HG03520 (cell line): ENCODE results near the gene WSCD2.

Experiments
- ATAC-seq: cut with Tn5 transposase; IDR thresholded peaks from one replicate; pipeline ENCODE4 v1.9.1; 2021; ENCODE audit warnings: mild to moderate bottlenecking, moderate library complexity; ENCODE audit not compliant: unreplicated experiment

Gene WSCD2

DNA sequence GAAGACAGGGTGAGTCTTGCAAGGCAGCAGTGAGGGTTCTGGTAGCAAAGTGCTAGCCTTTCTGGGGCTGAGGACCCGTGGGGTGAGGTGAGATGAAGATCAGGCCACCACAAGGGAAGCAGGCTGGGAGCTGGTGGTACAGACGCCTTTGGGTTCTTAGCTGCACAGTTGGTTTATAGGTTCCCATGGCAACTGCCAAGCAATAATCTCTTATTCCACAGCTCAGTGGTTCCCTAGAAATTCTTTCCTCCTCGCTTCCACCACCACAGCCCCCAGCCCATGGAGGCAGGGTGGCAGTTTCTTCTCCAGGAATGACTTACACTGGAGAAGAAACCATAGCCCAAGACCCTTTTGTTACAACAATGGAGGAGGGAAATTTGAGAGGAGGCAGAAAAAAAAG lies 127.9 kb downstream of the WSCD2 start:
- ATAC-seq: no peak

DNA sequence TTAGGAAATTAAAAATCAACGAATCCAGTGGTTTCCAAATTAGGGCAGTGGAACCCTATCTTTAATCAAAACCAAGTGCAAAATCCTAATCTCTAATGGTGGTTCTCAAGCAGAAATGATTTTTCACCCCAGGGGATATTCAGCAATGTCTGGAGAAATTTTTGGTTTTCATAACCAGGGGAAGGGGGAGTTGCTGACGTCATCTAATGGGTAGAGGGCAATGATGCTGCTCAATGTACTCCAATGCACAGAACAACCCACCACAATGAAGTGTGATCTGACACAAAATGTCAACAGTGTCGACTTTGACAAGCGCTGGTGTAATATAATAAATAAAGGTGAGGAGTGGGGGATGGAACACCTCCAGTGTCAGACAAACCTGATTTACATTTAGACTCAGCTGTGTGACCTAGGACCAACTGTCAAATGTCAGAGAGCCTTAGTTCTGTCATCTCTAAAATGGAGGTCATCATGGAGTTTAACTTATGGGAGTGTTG lies 128.6 kb downstream of the WSCD2 start:
- ATAC-seq: no peak

DNA sequence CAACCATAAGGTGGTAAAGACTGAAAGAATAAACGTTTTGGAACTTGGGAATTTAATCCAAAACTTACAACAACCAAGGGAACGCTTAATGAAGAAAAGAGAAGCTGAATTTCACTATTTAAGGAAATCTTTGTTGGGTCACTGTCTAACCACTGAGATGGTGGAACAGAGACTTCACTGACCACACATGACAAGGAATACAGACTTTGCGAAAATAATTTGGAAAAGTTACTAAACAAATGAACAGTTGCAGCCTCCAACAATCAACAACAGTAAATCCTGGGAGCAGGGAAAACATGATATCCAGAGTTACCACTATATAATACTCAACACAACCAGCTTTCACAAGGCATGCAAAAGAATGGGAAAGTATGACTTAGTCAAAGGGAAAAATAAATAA lies 131.0 kb downstream of the WSCD2 start:
- no peak for ATAC-seq

DNA sequence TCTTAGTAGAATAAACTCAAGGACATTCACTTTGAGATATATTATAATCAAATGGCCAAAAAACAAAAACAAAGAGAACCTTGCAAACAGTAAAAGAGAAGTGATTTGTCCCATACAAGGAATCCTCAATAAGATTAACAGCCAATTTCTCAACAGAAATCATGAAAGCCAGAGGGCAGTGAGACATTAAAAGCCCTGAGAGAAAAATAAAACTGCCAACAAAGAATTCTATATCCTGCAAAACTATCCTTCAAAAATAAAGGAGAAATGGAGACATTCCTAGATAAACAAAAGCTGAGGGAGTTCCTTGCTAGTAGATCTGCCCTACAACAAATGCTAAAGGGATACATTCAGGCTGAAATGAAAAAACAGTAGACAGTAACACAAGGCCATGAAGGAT lies 131.9 kb downstream of the WSCD2 start:
- ATAC-seq: no peak

DNA sequence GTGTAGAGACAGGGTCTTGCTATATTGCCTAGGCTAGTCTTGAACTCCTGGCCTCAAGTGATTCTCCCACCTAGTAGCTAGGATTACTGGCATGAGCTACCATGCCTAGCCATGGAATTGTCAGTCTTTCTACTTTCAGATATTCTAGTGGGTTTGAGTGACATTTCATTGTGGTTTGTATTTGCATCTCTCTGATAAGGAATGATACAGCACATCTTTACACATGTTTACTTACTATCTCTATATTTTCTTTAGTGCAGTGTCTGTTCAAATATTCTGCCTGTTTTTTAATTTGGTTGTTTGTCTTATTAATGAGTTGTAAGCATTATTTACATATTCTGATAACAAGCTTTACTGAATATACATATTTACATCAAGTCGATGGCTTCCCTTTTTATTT lies 136.4 kb downstream of the WSCD2 start:
- ATAC-seq: no peak

DNA sequence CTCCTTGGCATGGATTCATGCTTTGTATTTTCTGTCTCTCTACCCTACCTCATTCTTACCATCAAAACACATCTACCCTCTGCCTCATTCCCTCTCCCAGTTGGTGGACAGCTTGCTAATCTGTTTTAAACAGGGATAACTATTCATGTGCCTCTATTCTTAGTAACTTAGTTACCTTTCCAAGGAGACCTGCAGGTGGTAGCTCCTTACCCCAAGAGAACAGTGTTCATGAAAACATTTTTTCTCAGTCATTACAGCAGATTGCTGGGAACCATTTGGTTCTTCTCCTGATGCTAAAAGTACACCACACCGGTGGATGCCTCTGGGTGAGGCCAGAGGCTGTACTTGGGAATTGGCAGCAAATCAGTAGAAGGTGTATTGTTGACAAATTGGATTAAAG lies 137.0 kb downstream of the WSCD2 start:
- no peak for ATAC-seq

DNA sequence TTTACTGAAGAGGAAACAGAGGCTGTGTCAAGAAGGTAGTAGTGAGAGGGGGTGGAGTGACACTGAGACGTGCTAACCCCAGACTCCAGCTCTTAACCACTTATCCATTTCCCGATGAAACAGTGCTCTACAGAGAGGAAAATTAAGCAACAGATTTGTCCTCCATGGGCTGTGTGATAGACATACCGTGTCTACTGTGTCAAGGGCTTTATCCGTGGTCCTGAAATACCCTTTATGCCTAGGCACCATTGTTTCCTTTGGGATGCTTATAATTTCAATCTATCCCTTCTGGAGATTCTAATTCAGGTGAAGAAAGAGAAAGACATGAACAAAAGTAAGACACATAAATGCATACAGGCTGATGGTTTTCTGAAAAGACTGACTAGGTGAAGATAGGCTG lies 138.4 kb downstream of the WSCD2 start:
- no peak for ATAC-seq

DNA sequence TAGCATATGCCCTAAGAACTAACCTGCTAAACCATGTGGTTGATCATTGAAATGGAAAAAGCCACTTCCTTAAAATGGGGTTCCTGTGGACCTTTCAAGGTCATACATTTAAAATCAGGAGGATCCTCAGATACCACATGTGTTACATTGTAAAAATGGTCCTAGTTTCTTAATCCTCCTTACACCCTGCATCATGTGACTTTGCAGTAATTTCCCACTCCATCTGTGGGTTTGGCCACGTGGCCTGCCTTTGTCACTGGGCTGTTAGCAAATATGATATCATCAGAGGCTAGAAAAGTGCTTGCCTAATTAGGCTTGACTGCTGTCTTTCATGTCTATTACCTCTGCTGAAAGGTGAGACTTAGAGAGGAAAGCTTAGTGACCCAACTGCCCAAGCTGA lies 139.3 kb downstream of the WSCD2 start:
- no peak for ATAC-seq

DNA sequence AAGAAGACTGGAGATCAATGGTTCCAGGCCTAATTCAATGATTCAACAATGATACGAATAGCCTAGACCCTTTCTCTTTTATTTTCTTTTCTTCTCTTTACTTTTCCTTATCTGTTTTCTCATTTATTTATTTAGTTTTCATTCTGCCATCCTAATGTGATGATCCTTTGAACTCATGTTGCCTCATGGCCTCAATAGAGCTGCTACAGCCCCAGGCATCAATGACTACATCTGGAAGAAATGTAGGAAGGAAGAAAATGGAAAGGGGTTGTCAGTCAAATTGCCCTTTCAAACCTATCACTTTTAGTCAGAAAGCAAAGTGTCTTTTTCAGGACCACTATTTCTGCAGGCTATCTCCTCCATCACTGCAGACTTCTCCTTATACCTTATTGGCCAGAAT lies 140.1 kb downstream of the WSCD2 start:
- ATAC-seq: no peak

DNA sequence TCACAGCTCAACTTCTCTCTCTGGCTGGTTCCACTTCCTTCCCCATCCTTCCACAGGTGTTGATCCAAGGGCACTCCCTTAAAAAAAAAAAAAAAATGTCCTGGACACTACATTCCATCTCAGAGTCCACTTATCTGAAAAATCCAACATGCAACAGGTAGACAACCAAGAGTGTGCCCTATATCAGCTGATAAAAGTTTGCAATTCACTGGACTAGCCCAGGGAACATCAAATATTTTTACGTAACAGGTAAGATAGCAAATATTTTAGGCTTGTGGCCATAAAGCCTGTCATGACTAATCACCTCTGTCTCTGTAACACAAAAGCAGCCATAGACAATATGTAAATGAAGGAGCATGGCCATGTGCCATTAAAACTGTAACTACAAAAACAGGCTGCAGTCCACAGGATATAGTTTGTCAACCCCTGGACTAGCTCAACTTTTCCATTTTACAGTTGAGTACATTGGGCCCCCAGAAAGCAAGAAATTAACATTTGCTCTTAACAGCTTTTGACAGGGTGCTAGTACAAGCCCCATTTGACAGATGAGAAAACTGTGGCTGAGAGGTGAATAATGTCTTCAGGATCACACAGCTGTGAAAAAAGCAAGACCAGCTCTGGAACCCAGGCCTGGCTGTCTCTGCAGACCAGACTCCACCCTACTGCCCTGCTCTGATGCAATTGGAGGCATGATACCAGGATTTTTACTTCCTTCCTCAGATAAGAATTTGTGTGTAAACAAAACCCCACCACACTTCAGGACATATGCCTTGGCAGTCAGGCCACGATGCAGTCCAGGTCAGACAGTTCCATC lies 141.2 kb downstream of the WSCD2 start:
- ATAC-seq: no peak

DNA sequence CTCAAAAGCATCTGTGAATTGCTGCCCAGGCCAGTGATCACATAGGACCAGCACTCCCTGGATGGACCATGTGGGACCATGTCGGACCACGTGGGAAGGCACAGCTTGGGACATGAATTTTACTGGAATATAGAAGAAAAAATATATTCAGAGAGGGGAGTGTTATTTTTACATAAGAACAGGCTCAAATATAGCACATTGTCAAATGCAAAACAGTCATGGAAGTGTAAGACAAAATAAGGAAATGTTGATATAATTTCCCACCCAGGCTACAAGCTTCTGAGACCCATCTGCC lies 141.7 kb downstream of the WSCD2 start:
- no peak for ATAC-seq

DNA sequence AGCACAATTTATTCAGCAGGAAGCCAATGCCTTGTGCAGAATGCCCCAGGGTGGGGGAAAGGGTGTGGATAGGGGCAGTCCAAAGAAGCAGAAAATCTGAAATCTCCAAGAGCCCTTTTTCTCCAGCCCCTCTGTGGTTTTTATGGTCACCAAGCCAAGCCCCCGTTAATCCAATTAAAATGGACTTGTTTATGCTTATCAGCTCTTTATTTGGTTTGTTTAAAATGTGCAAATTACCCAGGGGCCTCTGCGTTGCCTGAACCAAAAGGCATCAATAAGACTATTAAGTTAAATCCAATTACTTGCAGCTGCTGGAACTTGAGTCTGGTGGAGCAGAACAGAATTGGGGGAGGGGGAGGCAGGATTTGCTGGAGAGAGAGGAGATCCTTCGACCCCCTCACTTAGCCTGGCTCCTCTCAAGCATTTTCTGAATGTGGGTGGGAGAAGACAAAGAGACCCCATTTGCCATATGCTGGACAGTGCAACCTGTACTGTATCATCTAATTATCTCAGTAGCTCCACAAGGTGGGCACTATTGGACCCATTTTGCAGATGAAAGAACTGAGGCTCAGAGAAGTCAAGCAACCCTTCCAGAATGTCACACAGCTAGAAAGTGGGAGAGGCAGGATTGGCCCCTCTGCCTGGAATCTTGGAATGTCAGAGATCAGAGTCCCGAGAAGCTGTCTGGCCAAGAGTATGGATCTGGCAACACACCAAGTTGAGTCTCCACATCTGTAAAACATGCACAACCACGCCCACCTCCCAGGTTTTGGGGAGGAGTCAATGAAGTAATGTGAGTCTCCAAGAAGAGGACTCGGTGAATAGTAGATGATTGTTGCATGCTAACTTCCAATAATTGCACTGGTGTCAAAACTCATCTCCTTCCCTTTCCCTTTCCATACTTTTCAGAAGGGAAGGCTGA lies 143.1 kb downstream of the WSCD2 start:
- ATAC-seq: no peak

DNA sequence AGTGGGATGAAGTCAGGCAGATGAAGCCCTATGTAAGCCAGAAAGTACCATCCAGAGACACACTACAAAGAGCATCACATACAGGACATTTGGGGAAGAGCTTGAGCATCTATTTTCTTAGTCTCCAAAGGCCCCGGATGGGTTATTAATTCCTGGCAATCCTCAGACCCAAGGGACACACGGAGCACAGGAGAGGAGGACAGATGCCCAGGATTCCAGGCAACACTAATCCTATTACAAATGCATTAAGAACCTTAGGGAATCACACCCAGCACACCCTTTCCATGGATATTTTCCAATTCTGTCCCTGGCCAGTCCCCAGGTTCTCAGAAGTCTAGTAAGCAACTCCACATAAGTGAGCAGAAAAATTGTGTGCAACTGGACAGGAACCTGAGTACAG lies 144.1 kb downstream of the WSCD2 start:
- no peak for ATAC-seq

DNA sequence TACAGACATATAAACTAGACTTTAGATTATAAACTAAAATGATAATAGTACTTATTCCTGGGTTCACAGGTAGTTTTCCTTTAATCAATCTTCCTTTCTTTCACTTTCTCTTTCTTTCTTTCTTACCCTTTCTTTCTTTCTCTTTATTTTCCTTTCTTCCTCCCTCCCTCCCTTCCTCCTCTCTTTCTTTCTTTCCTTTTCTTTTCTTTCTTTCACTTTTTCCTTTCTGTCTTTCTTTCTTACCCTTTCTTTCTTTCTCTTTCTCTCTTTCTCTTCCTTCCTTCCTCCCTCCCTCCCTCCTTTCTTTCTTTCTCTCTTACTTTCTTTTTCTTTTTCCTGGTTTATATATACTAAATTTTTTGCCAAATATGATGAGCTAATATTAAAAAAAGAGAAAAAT lies 148.5 kb downstream of the WSCD2 start:
- no peak for ATAC-seq

DNA sequence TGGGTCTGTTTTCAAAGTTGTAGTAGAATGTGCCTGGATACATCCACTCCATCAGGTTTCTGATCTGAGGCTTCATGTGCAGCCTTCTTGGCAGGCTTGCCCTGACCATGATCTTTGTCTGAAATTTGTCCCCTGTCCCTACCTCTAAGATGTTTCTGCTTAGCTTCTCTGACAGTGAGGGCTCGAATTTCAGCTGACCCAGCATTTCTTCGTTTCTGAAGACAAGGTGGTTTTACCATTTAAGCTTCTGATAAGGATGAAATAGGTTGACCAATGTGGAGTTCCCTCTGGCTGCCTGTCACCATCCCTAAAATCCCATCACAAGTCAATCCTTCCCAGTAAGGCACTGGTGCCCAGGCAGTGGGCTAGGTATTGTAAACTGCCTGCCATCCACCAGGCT lies 153.1 kb downstream of the WSCD2 start:
- no peak for ATAC-seq

DNA sequence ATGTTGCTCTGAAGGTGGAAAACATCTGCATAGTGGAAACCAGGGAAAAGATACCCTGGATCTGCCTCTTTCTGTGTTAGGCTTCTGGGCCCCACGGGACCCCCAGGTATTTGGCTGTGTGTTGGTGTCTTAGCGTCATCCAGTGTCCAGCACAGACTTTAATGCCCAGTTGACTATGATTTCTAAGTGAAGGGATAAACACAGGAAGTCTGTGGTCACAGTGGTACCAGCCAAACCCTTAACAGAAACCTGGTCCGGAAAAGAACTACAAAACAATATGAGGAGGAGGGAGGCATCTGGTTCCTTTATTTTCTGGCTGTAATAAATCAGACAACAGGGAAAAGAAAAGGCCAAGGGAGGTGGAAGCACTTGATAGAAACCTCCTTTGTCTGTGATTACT lies 153.6 kb downstream of the WSCD2 start:
- no peak for ATAC-seq

DNA sequence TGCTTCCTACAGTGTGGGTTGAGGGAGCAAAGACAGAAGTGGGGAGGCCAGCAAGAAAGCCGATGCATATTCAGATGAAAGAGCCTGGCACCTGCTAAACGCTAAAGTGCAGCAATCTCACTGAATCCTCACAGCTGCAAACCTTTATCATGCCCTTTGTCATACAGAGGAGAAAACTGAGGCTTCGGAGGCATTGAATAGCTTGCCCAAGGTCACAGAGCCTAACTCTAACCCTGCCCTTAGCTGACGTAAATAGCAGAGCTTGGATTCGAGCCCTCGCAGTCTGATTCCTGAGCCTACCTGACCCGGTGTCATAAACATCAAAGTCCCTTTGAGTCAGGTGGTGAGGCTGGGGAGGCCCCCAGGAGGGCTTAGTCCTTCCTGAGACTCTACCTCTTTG lies 155.1 kb downstream of the WSCD2 start:
- no peak for ATAC-seq

DNA sequence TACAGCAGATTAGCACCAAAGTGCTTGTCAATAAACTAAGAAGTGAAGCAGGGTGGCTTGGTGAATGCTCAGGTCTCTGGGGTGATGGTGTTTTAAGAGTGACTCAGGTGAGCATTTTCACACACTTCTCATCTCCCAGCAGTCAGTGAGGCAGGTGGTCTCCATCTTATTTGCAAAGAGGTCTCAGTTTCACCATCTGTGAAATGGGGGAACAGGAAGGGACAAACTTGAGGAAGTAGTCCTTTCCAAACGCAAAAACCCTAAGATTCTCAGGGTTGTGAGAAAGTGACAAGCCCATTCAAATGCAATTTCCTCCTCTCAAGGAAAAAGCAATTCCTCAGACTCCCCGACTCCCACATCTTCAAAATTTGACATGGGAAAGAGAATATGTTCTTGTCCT lies 155.9 kb downstream of the WSCD2 start:
- no peak for ATAC-seq

DNA sequence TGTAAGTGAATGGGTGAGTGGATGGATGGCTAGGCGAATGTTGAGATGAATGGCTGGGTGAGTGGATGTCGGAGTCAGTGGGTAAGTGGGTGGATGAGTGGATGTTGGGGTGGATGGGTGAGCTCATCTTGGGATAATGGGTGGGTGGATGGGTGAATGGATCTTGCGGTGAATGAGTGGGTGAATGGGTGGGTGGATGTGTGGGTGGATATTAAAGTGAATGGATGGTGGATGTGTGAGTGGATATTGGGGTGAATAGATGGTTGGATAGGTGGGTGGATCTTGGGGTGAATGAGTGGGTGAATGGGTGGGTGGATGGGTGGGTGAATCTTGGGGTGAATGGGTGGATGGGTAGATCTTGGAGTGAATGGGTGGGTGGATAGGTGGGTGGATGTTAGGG lies 158.1 kb downstream of the WSCD2 start:
- ATAC-seq: no peak

DNA sequence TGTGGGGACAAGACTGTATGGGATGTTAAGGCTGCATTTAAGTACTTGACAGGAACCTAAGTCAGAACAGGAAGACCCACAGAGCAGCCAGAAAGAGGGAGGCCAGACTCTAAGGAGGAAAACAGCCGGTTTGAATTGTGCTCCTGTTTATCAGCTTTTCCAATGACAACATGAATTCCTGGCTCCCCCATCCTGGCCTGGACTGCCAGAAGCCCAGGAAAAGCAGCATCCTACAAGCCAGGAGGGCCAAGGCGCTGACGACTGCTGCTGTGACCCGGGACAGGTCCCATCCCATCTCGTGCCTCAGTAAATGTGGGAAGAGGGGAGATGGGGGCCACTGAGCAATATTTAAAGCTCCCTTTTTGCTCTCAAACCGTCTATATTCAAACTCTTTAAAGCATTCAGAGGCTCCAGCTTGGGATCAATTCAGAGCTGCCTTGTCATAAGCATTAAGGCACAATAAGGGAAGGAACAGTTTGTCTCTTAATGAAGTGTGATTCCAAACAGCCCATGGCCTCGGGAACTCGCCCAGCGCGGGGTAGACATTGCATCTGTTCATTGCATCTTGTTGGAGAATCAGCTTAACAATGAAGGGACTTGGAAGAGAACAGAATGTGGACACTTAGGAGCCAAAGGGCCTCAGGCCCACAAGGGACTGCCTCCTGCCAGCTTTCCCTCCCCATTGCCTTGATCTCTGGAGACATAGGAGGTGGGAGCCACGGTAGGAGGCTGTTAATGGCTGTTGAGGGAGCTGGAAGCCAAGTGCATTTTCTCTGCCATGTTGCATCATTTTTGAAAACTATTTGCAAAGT lies 160.5 kb downstream of the WSCD2 start:
- no peak for ATAC-seq

DNA sequence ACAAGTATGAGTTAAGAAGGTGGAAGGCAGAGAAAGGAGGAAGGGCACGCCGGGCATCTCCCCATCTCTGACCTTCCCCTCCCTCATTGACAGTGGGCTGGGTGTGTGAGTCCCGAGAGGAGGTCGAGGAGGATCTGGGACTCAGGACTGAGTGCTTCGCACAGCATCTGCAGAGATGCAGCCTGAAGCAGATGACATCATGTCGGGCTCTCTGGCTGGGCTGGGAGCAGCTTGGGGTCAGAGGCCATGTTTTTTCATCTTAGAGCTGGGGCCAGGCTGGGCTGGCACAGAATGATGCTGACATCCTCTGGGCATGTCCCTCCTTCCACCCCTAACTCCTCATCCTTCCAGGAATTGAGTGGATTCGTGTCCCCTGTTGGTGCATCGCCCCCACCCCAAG lies 166.6 kb downstream of the WSCD2 start:
- no peak for ATAC-seq
